HCT116 (cell line): ENCODE measurements around the gene KCNJ10. TPM values are rescaled to one million over a fixed set of nuclear protein-coding genes. Genes with fewer than 3 reads are reported as not detected.

Experiments
- ATAC-seq: fragments of 200-7000 bp; cut with Tn5 transposase; 2 replicates; pipeline ENCODE4 v1.9.1; 2020; ENCODE audit warnings: mild to moderate bottlenecking, moderate library complexity
- BruUV-seq: library from RNA; stranded (reverse); fragments of 400-500 nt; replicated peaks from 2 replicates; lab custom pipeline; 2021; lab: Mats Ljungman, UMichigan
- CTCF ChIA-PET: fragments of 300-600 bp; sonication (Branson Sonifier 250); formaldehyde crosslinking; loops from one replicate; lab custom pipeline; 2021; ENCODE audit warnings: antibody characterized with exemption; lab: Charles Lee
- POLR2A ChIA-PET: fragments of 300-600, 350-600 bp; sonication (Branson Sonifier 250); formaldehyde crosslinking; loops from one replicate; lab custom pipeline; 2021; ENCODE audit warnings: antibody characterized with exemption; lab: Charles Lee
- RAD21 ChIA-PET, 2 experiments: fragments of 300-600 bp; sonication (Branson Sonifier 250); formaldehyde crosslinking; loops; one replicate each; lab custom pipeline; 2023; ENCODE audit warnings: low total read pairs in 2 of 2; ENCODE audit not compliant: uncharacterized antibody in 2 of 2, unreplicated experiment in 2 of 2, low non-redundant PET in 1 of 2; lab: Charles Lee
- DNase-seq: peaks from one replicate; pipeline ENCODE4 v3.0.0-alpha.2; 2010; ENCODE audit warnings: low read depth, low spot score
- H2AFZ ChIP-seq: fragments of 200-600 bp; shearing (Covaris generic), sonication (generic); 2 replicates; pipeline ENCODE4 v1.6.1; 2017; ENCODE audit warnings: low read depth, mixed run types, mixed read lengths, antibody characterized with exemption, low read length; ENCODE audit not compliant: poor library complexity, severe bottlenecking
- H3K27ac ChIP-seq: 2 replicates; pipeline ENCODE4 v1.5.1; 2012; ENCODE audit warnings: low read depth, low read length
- H3K27me3 ChIP-seq: fragments of 200-600 bp; sonication (generic); 2 replicates; pipeline ENCODE4 v1.6.1; 2016; ENCODE audit warnings: mixed run types, low read length, mixed read lengths; ENCODE audit not compliant: insufficient read depth
- H3K36me3 ChIP-seq, 2 experiments: fragments of 200-500 bp in 1 of 2; fragments of 200-600 bp in 1 of 2; sonication (Bioruptor generic) in 1 of 2; sonication (generic) in 1 of 2; 2 replicates each; pipeline versions ENCODE4 v1.5.1 to v1.6.1; 2014 to 2016; ENCODE audit warnings: low read length in 2 of 2, inconsistent platforms in 1 of 2, mixed read lengths in 1 of 2, mixed run types in 1 of 2; ENCODE audit not compliant: insufficient read depth in 2 of 2, control insufficient read depth in 1 of 2
- H3K4me1 ChIP-seq, 2 experiments: fragments of 200-600 bp in 1 of 2; sonication (generic) in 1 of 2; 2 replicates each; pipeline versions ENCODE4 v1.5.1 to v1.6.1; 2012 to 2017; ENCODE audit warnings: low read length in 2 of 2, inconsistent platforms in 1 of 2, mild to moderate bottlenecking in 1 of 2, mixed read lengths in 1 of 2, mixed run types in 1 of 2, moderate library complexity in 1 of 2; ENCODE audit not compliant: insufficient read depth in 2 of 2, control insufficient read depth in 1 of 2
- H3K4me2 ChIP-seq: fragments of 200-600 bp; sonication (generic); 2 replicates; pipeline ENCODE4 v1.6.1; 2017; ENCODE audit warnings: mixed run types, low read length, mixed read lengths
- H3K4me3 ChIP-seq, 2 experiments: fragments of 200-600 bp in 1 of 2; sonication (generic) in 1 of 2; replicated peaks in 1 of 2; 2 replicates each; pipeline ENCODE4 v1.5.1; 2011 to 2016; ENCODE audit warnings: low read length in 2 of 2, control low read depth in 1 of 2, low read depth in 1 of 2, mild to moderate bottlenecking in 1 of 2, mixed read lengths in 1 of 2, mixed run types in 1 of 2
- H3K79me2 ChIP-seq: fragments of 200-600 bp; sonication (generic); 2 replicates; pipeline ENCODE4 v1.6.1; 2017; ENCODE audit warnings: mild to moderate bottlenecking, mixed run types, low read length, moderate library complexity, mixed read lengths; ENCODE audit not compliant: insufficient read depth
- H3K9ac ChIP-seq: fragments of 200-600 bp; sonication (generic); 2 replicates; pipeline ENCODE4 v1.6.1; 2016; ENCODE audit warnings: low read length, mixed read lengths
- H3K9me2 ChIP-seq: fragments of 200-600 bp; sonication (generic), shearing (Covaris generic); 2 replicates; pipeline ENCODE4 v1.6.1; 2017; ENCODE audit warnings: mixed run types, mild to moderate bottlenecking, moderate library complexity; ENCODE audit not compliant: insufficient read depth
- H3K9me3 ChIP-seq, 2 experiments: fragments of 200-500 bp in 1 of 2; fragments of 200-600 bp in 1 of 2; sonication (Bioruptor generic) in 1 of 2; sonication (generic) in 1 of 2; 2 replicates each; pipeline ENCODE4 v1.6.1; 2014 to 2017; ENCODE audit warnings: low read length in 2 of 2, mixed read lengths in 2 of 2, inconsistent platforms in 1 of 2, low read depth in 1 of 2, mild to moderate bottlenecking in 1 of 2, mixed run types in 1 of 2, moderate library complexity in 1 of 2; ENCODE audit not compliant: control insufficient read depth in 1 of 2, insufficient read depth in 1 of 2
- H4K20me1 ChIP-seq: fragments of 200-600 bp; sonication (generic), shearing (Covaris generic); 2 replicates; pipeline ENCODE4 v1.6.1; 2017; ENCODE audit warnings: mixed run types, mild to moderate bottlenecking, moderate library complexity; ENCODE audit not compliant: insufficient read depth
- CBX3 ChIP-seq: IDR thresholded peaks from 2 replicates; pipeline ENCODE4 v1.6.1; 2012; ENCODE audit warnings: low read depth
- CEBPB ChIP-seq: IDR thresholded peaks from 2 replicates; pipeline ENCODE4 v1.6.1; 2012; ENCODE audit warnings: low read depth
- EZH2phosphoT487 ChIP-seq: fragments of 200-600 bp; IDR thresholded peaks from 2 replicates; pipeline ENCODE4 v1.6.1; 2018; ENCODE audit warnings: antibody characterized with exemption, borderline replicate concordance
- REST ChIP-seq: IDR thresholded peaks from 2 replicates; pipeline ENCODE4 v1.6.1; 2012; ENCODE audit warnings: low read depth
- SIN3A ChIP-seq: IDR thresholded peaks from 2 replicates; pipeline ENCODE4 v1.6.1; 2012; ENCODE audit warnings: low read depth
- YY1 ChIP-seq: IDR thresholded peaks from 2 replicates; pipeline ENCODE4 v1.6.1; 2011; ENCODE audit warnings: low read length, low read depth, moderate library complexity, mild to moderate bottlenecking; ENCODE audit not compliant: insufficient replicate concordance; ENCODE audit errors: extremely low read depth
- intact Hi-C: fragments of 100-400 bp; cut with micrococcal nuclease; formaldehyde crosslinking; loops from 2 replicates; pipeline ENCODE4 v1.10.0; 2022
- total RNA-seq: library from RNA; stranded (reverse); gene quantifications from one replicate; pipeline ENCODE4 v1.2.1, GENCODE V29; 2021; ENCODE audit not compliant: unreplicated experiment

The KCNJ10 gene
- total RNA-seq, 1 experiment from 2014 or later: 0.57 TPM

GRCh38 chr1:160043543-160043942, 26.4 kb downstream of the KCNJ10 start:
- no peak for TF ChIP-seq REST
- no peak for ATAC-seq
- ChIA-PET RAD21 (no interaction called here), CTCF (no interaction called here), POLR2A (no interaction called here)
- H3K9ac ChIP-seq: no peak overlapping the region
- H3K27me3 ChIP-seq: peaks cover 13% of the 10 kb centered on the region
- H3K36me3 ChIP-seq: no peaks in the 10 kb centered on the region
- H3K27ac ChIP-seq: no peak overlapping the region
- peaks cover 4 to 6% of the 10 kb centered on the region in 2 experiments; a peak in 3 of 4 replicates for H3K4me1 ChIP-seq
- H3K9me2 ChIP-seq: no peaks in the 10 kb centered on the region
- no peak overlapping the region for H3K4me3 ChIP-seq
- no peak for DNase-seq
- no peak overlapping the region for H3K4me2 ChIP-seq
- intact Hi-C loops: no loop called here
- no TSS peak for BruUV-seq
- H4K20me1 ChIP-seq: no peaks in the 10 kb centered on the region
- H3K9me3 ChIP-seq: no peaks in the 10 kb centered on the region
- H3K79me2 ChIP-seq: no peaks in the 10 kb centered on the region
- no peak overlapping the region for H2AFZ ChIP-seq

GRCh38 chr1:160040476-160040875, 29.5 kb downstream of the KCNJ10 start:
- Histone ChIP-seq H3K4me1 (no peaks in the 10 kb centered on the region), H3K27ac (no peak overlapping the region), H3K9me3 (no peaks in the 10 kb centered on the region), H3K4me2 (no peak overlapping the region), H2AFZ (no peak overlapping the region), H3K36me3 (peaks cover 0 to 2% of the 10 kb centered on the region in 2 experiments; a peak in 1 of 4 replicates), H3K79me2 (no peaks in the 10 kb centered on the region), H3K9ac (no peak overlapping the region), H3K9me2 (no peaks in the 10 kb centered on the region), H4K20me1 (no peaks in the 10 kb centered on the region), H3K27me3 (peaks cover 8% of the 10 kb centered on the region; the same call in 1 of the 2 replicates), H3K4me3 (no peak overlapping the region)
- intact Hi-C loops: no loop called here
- ATAC-seq: no peak
- CTCF ChIA-PET: no interaction called here
- POLR2A ChIA-PET: no interaction called here
- TF ChIP-seq SIN3A (no peak), YY1 (no peak), CBX3 (no peak), EZH2phosphoT487 (no peak), CEBPB (no peak)
- RAD21 ChIA-PET: no interaction called here
- DNase-seq: no peak
- no TSS peak for BruUV-seq
